Coronary artery (tissue), 2 donors: Measurements from ENCODE around the gene DDRGK1.

Experiments used
- DNase-seq: peaks from one replicate; pipeline ENCODE4 v3.0.0-alpha.2; 2017; ENCODE audit warnings: low spot score
- H3K27ac ChIP-seq, 2 donors: fragments of 200-600 bp; sonication (generic); one replicate each; pipeline ENCODE4 v1.5.1; 2016 to 2019
- H3K4me3 ChIP-seq: fragments of 200-600 bp; sonication (generic); 2 replicates; pipeline ENCODE4 v1.5.1; 2016; ENCODE audit warnings: mild to moderate bottlenecking, moderate library complexity
- CTCF ChIP-seq: fragments of 200-600 bp; sonication (generic); IDR thresholded peaks from one replicate; pipeline ENCODE4 v1.5.1; 2019; ENCODE audit warnings: antibody characterized with exemption

DDRGK1 gene

DNA sequence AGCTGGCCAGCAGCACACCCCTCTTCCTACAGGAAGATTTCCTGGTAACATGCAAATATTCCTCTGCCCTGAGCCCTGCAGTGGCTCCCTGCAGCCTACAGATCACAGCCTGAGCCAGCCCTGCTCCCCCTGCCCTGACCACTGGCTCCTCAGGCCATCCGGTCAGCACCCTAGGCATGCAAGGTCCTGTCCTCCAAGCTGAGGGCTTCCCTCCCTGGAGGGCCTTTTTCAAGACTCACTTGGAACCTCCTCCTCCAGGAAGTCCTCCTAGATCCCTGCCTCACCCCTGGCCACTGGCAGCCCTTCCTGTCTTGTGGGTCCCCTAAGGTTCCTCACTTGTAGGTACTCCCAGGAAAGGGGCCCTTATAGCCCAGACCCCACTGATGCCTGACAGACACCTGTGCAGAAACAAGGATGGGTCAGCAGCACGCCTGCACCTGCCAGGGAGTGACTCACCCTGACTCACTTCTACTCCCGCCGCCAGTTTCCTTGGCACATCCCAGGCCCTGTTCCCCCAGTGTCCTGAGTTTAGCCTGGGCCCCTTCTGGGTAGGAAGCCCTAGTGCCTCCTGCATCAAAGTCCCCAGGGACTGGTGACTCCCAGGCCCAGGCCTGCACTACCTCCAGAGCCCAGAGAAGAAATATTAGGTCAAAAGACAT, 31.3 kb upstream of the DDRGK1 start:
- no peak for TF ChIP-seq CTCF
- no peak overlapping the region for H3K4me3 ChIP-seq
- no peak for DNase-seq

GRCh38 chr20:3233991-3234498, 29.6 kb upstream of the DDRGK1 start:
- Histone ChIP-seq H3K4me3 (no peak overlapping the region), H3K27ac (no peak overlapping the region)
- TF ChIP-seq CTCF: no peak
- DNase-seq: no peak

More for the DNA sequence above, 31.3 kb upstream of the DDRGK1 start:
- H3K27ac ChIP-seq: no peak overlapping the region

- TF ChIP-seq CTCF: no peak
- DNase-seq: no peak
Observed at GRCh38 chr20:3233131-3233990, 28.9 kb upstream of the DDRGK1 start.

GRCh38 chr20:3231889-3232588, 27.6 kb upstream of the DDRGK1 start:
- Histone ChIP-seq H3K27ac (no peak overlapping the region), H3K4me3 (no peak overlapping the region)
- DNase-seq: no peak
- TF ChIP-seq CTCF: no peak

More at GRCh38 chr20:3233131-3233990, 28.9 kb upstream of the DDRGK1 start:
- Histone ChIP-seq H3K27ac (no peak overlapping the region), H3K4me3 (no peak overlapping the region)

GRCh38 chr20:3231116-3231515, 26.6 kb upstream of the DDRGK1 start:
- H3K4me3 ChIP-seq: no peak overlapping the region
- no peak overlapping the region for H3K27ac ChIP-seq
- TF ChIP-seq CTCF: no peak
- DNase-seq: no peak

GRCh38 chr20:3229798-3230197, 25.3 kb upstream of the DDRGK1 start:
- TF ChIP-seq CTCF: no peak
- Histone ChIP-seq H3K27ac (no peak overlapping the region), H3K4me3 (no peak overlapping the region)
- DNase-seq: no peak
